SJSA1 (cell line): ENCODE results near the gene PALS1. TPM values are rescaled to one million over a fixed set of nuclear protein-coding genes. Genes with fewer than 3 reads are reported as not detected.
A peak's percentile ranks its signal among the peaks of the same experiment; 100 is the strongest.
"Not testable (repeated sequence)": the region's sequence is repeated elsewhere in the genome, so short reads cannot be mapped to it uniquely, and the experiment has no call there.

Experiments
- DNase-seq, 2 experiments: peaks; one replicate each; pipeline ENCODE4 v3.0.0-alpha.2; 2015 to 2020; ENCODE audit warnings: low spot score in 2 of 2, low read depth in 1 of 2
- H3K27ac ChIP-seq: fragments of 250-450 bp; sonication (Bioruptor Pico); 2 replicates; pipeline ENCODE4 v1.5.1; 2020; ENCODE audit warnings: mild to moderate bottlenecking, moderate library complexity
- H3K27me3 ChIP-seq: fragments of 250-450 bp; sonication (Bioruptor Pico); replicated peaks from 2 replicates; pipeline ENCODE4 v1.5.1; 2020; ENCODE audit warnings: mild to moderate bottlenecking, moderate library complexity
- H3K36me3 ChIP-seq: fragments of 250-450 bp; sonication (Bioruptor Pico); 2 replicates; pipeline ENCODE4 v1.5.1; 2020; ENCODE audit warnings: mild to moderate bottlenecking
- H3K4me1 ChIP-seq: fragments of 250-450 bp; sonication (Bioruptor Pico); replicated peaks from 2 replicates; pipeline ENCODE4 v1.6.1; 2021; ENCODE audit warnings: mild to moderate bottlenecking
- H3K4me3 ChIP-seq: fragments of 250-450 bp; sonication (Bioruptor Pico); 2 replicates; pipeline ENCODE4 v1.5.1; 2020; ENCODE audit warnings: mild to moderate bottlenecking
- H3K9me3 ChIP-seq: fragments of 250-450 bp; sonication (Bioruptor Pico); replicated peaks from 2 replicates; pipeline ENCODE4 v1.5.1; 2020; ENCODE audit warnings: mild to moderate bottlenecking
- total RNA-seq: library from RNA; depleted of rRNA; stranded (reverse); fragments of >200 nt; shearing (Covaris generic); gene quantifications from 2 replicates; pipeline ENCODE4 v1.2.3, GENCODE V29; 2014; rRNA removed

The PALS1 gene
- total RNA-seq, 1 experiment from 2014 or later: 35.0 TPM

DNA sequence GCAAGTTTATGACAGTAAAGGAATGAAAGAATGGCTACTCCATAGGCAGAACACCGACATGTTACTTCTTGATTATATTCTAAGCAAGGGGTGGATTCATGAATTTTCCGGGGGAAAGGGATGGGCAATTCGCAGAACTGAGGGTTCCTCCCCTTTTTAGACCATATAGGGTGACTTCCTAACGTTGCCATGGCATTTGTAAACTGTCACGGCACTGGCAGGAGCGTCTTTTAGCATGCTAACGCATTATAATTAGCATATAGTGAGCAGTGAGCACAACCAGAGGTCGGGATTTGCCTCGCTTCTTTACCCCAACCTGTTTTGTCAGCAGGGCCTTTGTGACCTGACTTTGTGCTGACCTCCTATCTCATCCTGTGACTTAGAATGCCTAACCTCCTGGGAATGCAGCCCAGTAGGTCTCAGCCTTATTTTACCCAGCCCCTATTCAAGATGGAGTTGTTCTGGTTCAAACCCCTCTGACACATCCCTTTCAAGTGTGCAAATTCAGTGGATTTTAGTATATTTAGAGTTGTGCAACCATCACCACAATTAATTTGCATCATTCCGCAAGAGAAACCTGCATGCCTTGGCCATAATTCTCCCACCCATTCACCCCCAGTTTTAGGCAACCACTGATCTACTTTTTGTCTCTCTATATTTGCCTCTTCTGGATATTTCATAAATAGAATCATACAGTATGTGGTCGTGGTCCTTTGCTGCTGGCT is 27.4 kb downstream of the PALS1 start:
- DNase-seq: no peak
- no peak overlapping the region for H3K4me3 ChIP-seq

DNA sequence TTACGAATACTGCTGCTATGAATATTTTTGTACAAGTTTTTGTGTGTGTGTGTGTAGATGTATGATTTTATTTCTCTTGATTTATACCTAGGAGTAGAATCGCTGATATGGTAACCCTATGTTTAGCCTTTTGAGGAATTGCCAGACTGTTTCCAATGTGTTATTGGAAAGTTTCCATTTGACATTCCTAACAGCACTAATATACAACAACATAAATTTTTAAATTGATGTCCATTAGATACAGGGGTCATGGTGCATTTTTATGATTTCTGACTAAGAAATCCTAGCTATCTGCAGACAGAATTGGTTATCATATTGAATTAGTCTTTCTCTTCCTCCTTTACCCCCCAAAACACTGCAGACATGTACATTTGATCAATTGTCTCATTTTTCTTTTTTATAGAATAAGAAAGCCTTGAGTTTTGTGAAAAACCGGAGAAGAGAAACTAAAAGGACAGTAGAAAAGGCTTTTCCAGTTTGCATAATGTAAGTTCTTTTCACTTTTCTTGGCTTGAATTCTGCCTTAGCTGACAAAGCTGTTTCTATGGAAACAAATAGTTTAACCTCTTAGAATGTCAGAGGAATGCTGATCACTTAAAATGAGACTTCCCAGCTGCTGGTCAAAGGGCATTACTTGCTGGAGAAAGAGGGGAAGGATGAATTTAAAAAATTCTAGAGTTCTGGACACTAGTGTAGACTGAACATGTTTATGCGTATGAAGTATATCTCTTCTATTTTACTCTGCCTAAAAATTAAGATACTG is 28.2 kb downstream of the PALS1 start:
- peaks cover 17% of the 10 kb centered on the region for H3K36me3 ChIP-seq
- peak in 1 of 2 experiments; percentile 9 for DNase-seq
- H3K4me1 ChIP-seq: peaks cover 9% of the 10 kb centered on the region; the same call in 1 of the 2 replicates
- H3K27me3 ChIP-seq: no peaks in the 10 kb centered on the region
- no peak overlapping the region for H3K4me3 ChIP-seq
- peak overlapping the region; percentile 33; the same call in 1 of the 2 replicates for H3K27ac ChIP-seq
- no peaks in the 10 kb centered on the region for H3K9me3 ChIP-seq

More for the DNA sequence above, 27.4 kb downstream of the PALS1 start:
- H3K27ac ChIP-seq: no peak overlapping the region
- peaks cover 13% of the 10 kb centered on the region; the same call in 1 of the 2 replicates for H3K4me1 ChIP-seq
- no peaks in the 10 kb centered on the region for H3K27me3 ChIP-seq
- no peaks in the 10 kb centered on the region for H3K9me3 ChIP-seq
- H3K36me3 ChIP-seq: peaks cover 17% of the 10 kb centered on the region

DNA sequence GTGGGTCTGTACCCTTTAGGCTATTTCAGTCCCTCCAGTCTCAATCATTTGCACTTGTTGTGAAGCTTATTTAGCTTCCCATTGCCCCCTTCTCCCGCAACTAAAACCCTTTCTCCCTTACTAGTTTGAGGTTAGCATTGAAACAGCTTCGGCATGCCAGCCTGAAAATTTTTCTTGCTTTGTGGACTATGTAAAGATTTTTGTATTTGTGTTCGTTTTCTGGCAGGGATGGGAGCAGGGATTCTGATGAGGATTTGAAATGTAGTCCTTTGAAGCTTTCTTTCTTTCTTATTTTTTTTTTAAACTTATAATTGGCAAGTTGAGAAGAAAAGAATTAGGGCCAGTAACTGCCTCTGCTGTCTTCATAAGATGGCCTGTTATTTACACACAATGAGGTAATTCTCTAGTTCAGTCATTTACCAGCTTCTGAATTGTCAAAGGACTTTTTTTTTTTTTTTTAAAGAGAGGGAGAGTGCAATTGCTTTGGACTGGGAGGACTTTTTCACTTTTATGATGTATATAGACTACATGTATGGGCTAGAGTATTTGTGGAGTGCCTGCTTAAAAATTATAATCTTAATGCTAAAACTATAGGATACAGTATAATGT is 29.0 kb downstream of the PALS1 start:
- DNase-seq: no peak
- H3K9me3 ChIP-seq: no peaks in the 10 kb centered on the region
- H3K4me1 ChIP-seq: peaks cover 4% of the 10 kb centered on the region; the same call in 1 of the 2 replicates
- peak overlapping the region; percentile 33; the same call in 1 of the 2 replicates for H3K27ac ChIP-seq
- H3K4me3 ChIP-seq: no peak overlapping the region
- no peaks in the 10 kb centered on the region for H3K27me3 ChIP-seq
- H3K36me3 ChIP-seq: peaks cover 17% of the 10 kb centered on the region

DNA sequence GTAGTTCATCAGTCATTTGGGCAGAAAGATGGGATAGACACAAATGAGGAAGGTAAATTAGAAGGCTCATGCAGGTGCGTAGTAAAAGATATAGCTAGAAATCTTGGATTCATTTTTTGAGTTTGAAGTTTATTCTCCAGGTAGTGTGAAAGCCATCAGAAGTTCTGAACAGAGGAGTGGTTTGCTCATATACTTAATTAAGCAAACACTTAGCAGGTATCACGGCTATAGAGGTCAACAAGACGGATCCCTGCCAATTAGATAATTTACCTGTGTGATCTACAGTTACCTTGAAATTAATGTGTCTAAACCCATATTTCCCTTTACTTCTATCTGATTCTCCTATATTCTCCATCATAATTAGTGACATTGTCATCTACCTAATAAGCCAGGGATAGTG is 29.7 kb downstream of the PALS1 start:
- H3K9me3 ChIP-seq: no peaks in the 10 kb centered on the region
- no peak overlapping the region for H3K27ac ChIP-seq
- no peak overlapping the region for H3K4me3 ChIP-seq

DNA sequence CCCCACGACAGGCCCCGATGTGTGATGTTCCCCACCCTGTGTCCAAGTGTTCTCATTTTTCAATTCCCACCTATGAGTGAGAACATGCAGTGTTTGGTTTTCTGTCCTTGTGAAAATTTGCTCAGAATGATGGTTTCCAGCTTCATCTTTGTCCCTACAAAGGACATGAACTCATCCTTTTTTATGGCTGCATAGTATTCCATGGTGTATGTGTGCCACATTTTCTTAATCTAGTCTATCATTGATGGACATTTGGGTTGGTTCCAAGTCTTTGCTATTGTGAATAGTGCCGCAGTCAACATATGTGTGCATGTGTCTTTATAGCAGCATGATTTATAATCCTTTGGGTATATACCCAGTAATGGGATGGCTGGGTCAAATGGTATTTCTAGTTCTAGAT is 32.0 kb downstream of the PALS1 start:
- peaks cover 17% of the 10 kb centered on the region for H3K36me3 ChIP-seq
- not testable (repeated sequence) for H3K4me3 ChIP-seq, H3K27me3 ChIP-seq, H3K9me3 ChIP-seq, H3K27ac ChIP-seq, DNase-seq, H3K4me1 ChIP-seq

More for the DNA sequence above, 29.7 kb downstream of the PALS1 start:
- DNase-seq: no peak
- no peaks in the 10 kb centered on the region for H3K27me3 ChIP-seq
- H3K4me1 ChIP-seq: peaks cover 4% of the 10 kb centered on the region; the same call in 1 of the 2 replicates
- H3K36me3 ChIP-seq: peaks cover 17% of the 10 kb centered on the region

DNA sequence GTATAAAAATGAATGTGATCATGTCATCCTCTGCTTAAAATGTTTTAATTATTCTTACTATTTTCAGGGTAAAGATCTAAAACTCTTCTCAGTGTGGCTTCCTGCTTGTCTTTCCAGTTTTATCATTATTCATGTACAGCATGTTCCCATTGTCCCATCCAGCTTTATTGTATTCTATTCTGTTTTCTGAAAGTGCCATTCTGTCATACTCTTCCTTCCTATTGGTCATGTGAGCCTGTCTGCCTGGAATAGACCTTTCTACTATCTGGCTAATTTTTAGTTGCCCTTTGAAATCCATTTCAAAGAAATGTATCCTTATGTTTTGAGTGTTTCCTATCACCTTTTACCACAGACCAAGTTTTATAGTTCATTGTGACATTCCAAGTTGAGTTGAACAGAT is 34.9 kb downstream of the PALS1 start:
- H3K4me1 ChIP-seq: no peaks in the 10 kb centered on the region
- H3K9me3 ChIP-seq: no peaks in the 10 kb centered on the region
- H3K27ac ChIP-seq: no peak overlapping the region
- H3K4me3 ChIP-seq: no peak overlapping the region
- H3K36me3 ChIP-seq: peaks cover 10% of the 10 kb centered on the region
- DNase-seq: no peak
- no peaks in the 10 kb centered on the region for H3K27me3 ChIP-seq

DNA sequence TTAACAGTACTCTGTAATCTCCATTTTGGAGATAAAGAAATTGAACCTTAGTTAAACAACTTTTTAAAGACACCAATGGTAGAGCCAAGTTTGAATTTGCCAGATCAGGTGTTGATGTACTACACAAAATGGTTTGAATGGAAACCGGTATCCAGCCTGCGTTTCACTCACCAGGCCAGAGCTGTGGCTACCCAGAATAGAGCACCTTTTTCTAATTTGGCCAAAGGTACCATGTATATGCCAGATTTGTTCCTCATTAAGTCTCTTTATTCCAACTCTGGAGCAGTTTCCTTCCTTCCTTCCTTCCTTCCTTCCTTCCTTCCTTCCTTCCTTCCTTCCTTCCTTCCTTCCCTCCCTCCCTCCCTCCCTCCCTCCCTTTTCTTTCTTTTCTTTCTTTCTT is 39.3 kb downstream of the PALS1 start:
- no peak overlapping the region for H3K27ac ChIP-seq
- no peaks in the 10 kb centered on the region for H3K27me3 ChIP-seq
- H3K36me3 ChIP-seq: no peaks in the 10 kb centered on the region; the same call in 1 of the 2 replicates
- H3K4me3 ChIP-seq: no peak overlapping the region
- H3K9me3 ChIP-seq: no peaks in the 10 kb centered on the region
- DNase-seq: no peak
- H3K4me1 ChIP-seq: no peaks in the 10 kb centered on the region

DNA sequence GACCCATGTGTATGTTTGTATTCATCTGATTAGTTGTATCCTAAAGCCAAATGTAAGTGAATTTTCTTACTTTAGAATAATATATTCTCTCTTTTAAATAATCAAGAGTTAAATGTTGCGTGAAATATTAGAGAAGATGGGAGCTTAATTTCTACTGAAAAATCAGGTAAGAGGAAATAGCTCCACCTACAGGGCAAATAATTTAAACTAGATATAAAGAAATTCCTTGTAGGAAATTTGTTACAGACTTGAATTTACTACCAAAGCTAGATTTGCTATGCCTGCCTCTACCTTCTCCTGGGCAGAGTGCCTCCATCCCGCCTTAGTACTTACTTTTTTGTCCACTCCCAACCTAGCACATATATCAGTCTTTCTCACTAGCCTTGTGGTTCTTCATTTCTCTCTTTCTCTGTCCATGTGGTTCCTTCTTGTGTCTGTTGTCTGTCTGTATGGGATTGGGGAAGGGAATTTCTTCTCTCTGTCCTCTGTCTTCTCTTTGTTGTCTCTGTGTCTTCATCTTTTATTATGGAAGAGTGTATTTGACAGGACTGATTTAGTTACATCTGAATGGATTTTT is 44.7 kb downstream of the PALS1 start:
- Histone ChIP-seq H3K36me3 (peaks cover 4% of the 10 kb centered on the region), H3K4me3 (no peak overlapping the region), H3K4me1 (no peaks in the 10 kb centered on the region), H3K27ac (no peak overlapping the region), H3K9me3 (no peaks in the 10 kb centered on the region), H3K27me3 (no peaks in the 10 kb centered on the region)
- peak in 1 of 2 experiments; percentile 21 for DNase-seq

Other genes with a start within 250 kb of the PALS1 start
- not detected in 2 replicates for gene GARIN2, start 52.0 kb upstream of the PALS1 start, total RNA-seq
- gene ATP6V1D, start 118.4 kb downstream of the PALS1 start, total RNA-seq: 125 and 130 TPM in 2 replicates
- gene EIF2S1, start 118.9 kb downstream of the PALS1 start, total RNA-seq: 276 and 302 TPM in 2 replicates
- gene PLEK2, start 170.7 kb downstream of the PALS1 start, total RNA-seq: 15.9 and 20.0 TPM in 2 replicates
- 0.71 and 10.9 TPM in 2 replicates for gene TMEM229B, start 247.3 kb downstream of the PALS1 start, total RNA-seq